A673 (cell line): ENCODE measurements around the gene BCAR3.

Experiments
- EZH2 ChIP-seq: fragments of 200-600 bp; sonication (generic); IDR thresholded peaks from 2 replicates; pipeline ENCODE4 v1.6.1; 2017; ENCODE audit warnings: borderline replicate concordance, low read depth, mild to moderate bottlenecking, mixed read lengths, antibody characterized with exemption, low read length; ENCODE audit not compliant: poor library complexity, severe bottlenecking
- TF ChIP-seq, protein P1 (sequence below): fragments of 300-800, 200-600 bp; sonication (generic); conservative IDR thresholded peaks from 2 replicates; pipeline ENCODE4 v1.5.1; 2017; ENCODE audit warnings: low read depth, mild to moderate bottlenecking, antibody characterized with exemption, low read length, moderate library complexity, mixed read lengths

DNA sequence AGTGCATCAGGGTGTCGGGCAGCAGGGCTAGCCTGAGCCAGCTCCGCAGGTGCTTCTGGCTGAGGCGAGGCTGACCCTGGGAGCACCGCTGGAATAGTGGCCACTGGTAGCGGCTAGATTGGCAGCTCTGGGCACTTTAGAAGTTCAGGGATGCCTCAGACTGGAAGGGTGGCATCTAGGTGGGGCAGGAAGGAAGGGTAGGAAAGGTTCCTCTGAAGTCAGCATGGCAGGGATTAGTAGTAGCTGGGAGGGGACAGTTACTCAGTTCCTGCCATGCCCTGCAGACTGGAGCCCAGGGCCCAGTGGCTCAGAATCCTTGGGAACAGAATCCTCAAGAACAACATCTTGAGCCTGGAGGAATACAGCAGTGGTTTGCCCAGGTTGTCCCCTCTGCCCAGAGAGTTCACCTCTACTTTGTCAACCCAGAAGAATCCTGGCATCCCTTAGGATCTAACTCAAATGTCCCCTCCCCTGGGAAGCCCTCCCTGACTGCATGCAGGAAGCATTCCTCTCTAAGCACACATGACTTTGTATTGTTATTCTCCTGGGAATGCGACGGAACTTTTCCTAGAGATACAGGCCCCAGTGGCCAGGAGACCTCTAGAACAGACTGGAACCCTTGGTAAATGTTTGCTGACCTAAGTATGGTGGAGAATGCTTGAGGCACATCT is 39.5 kb upstream of the BCAR3 start:
- TF ChIP-seq, protein P1, sequence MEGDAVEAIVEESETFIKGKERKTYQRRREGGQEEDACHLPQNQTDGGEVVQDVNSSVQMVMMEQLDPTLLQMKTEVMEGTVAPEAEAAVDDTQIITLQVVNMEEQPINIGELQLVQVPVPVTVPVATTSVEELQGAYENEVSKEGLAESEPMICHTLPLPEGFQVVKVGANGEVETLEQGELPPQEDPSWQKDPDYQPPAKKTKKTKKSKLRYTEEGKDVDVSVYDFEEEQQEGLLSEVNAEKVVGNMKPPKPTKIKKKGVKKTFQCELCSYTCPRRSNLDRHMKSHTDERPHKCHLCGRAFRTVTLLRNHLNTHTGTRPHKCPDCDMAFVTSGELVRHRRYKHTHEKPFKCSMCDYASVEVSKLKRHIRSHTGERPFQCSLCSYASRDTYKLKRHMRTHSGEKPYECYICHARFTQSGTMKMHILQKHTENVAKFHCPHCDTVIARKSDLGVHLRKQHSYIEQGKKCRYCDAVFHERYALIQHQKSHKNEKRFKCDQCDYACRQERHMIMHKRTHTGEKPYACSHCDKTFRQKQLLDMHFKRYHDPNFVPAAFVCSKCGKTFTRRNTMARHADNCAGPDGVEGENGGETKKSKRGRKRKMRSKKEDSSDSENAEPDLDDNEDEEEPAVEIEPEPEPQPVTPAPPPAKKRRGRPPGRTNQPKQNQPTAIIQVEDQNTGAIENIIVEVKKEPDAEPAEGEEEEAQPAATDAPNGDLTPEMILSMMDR, result no peak
- no peak for TF ChIP-seq EZH2
